ENCODE results near the gene MAZ. TPM values are rescaled to one million over a fixed set of nuclear protein-coding genes. Genes with fewer than 3 reads are reported as not detected.

MAZ gene
- total and polyA plus RNA-seq, 4 donors = 94.9 to 170 (median 136) TPM

- H3K9ac ChIP-seq (ENCODE audit: insufficient read depth in 1 of 2, low read length in 2 of 2) = no peak overlapping the region
- H3K36me3 ChIP-seq (ENCODE audit: control insufficient read depth in 4 of 4, insufficient read depth in 4 of 4, low read length in 4 of 4) = peaks cover 0 to 19% (median 4%) of the 10 kb centered on the region in 4 donors
- no peaks in the 10 kb centered on the region for H3K27me3 ChIP-seq (ENCODE audit: control insufficient read depth in 3 of 3, insufficient read depth in 3 of 3, low read length in 2 of 3)
- DNase-seq (no peak), ATAC-seq (ENCODE audit: insufficient read depth, low FRiP score) (no peak)
- H3K4me1 ChIP-seq (ENCODE audit: control insufficient read depth in 5 of 5, insufficient read depth in 5 of 5, low read length in 5 of 5) = peaks cover 0 to 3% (median 0%) of the 10 kb centered on the region in 5 donors
- no peak overlapping the region for H3K27ac ChIP-seq (ENCODE audit: low read depth in 1 of 2, low read length in 1 of 2)
- WGBS, 2 donors = 91 to 94% methylated on average over 3 of the region's 3 CpGs
- no peak overlapping the region for H3K4me3 ChIP-seq
- no peak for TF ChIP-seq CTCF (IDR thresholded peaks at IDR 0.05; ENCODE audit: control extremely low read depth, extremely low read depth)
- no peaks in the 10 kb centered on the region for H3K9me3 ChIP-seq (ENCODE audit: control insufficient read depth in 4 of 4, insufficient read depth in 3 of 4, low read length in 3 of 4)
These were observed 44.7 kb downstream of the MAZ start for GRCh38 chr16:29850998-29851397.

- H3K4me3 ChIP-seq = no peak overlapping the region
- peak; percentile 59 to 82 (median 76) for DNase-seq
- no peak for ATAC-seq (ENCODE audit: insufficient read depth, low FRiP score)
- no peak for TF ChIP-seq CTCF (IDR thresholded peaks at IDR 0.05; ENCODE audit: control extremely low read depth, extremely low read depth)
- H3K9ac ChIP-seq (ENCODE audit: insufficient read depth in 1 of 2, low read length in 2 of 2) = no peak overlapping the region
- peaks cover 0 to 3% (median 0%) of the 10 kb centered on the region in 5 donors for H3K4me1 ChIP-seq (ENCODE audit: control insufficient read depth in 5 of 5, insufficient read depth in 5 of 5, low read length in 5 of 5)
- WGBS, 2 donors = 46 to 54% methylated on average over 7 of the region's 7 CpGs
- no peaks in the 10 kb centered on the region for H3K9me3 ChIP-seq (ENCODE audit: control insufficient read depth in 4 of 4, insufficient read depth in 3 of 4, low read length in 3 of 4)
- H3K27me3 ChIP-seq (ENCODE audit: control insufficient read depth in 3 of 3, insufficient read depth in 3 of 3, low read length in 2 of 3) = no peaks in the 10 kb centered on the region
- peak overlapping the region in 1 of 2 donors; percentile 34 for H3K27ac ChIP-seq (ENCODE audit: low read depth in 1 of 2, low read length in 1 of 2)
- peaks cover 0 to 7% (median 0%) of the 10 kb centered on the region in 4 donors for H3K36me3 ChIP-seq (ENCODE audit: control insufficient read depth in 4 of 4, insufficient read depth in 4 of 4, low read length in 4 of 4)
These were observed 46.3 kb downstream of the MAZ start for GRCh38 chr16:29852654-29853053.

GRCh38 chr16:29854520-29855100 is 48.3 kb downstream of the MAZ start:
- no peak for TF ChIP-seq CTCF (IDR thresholded peaks at IDR 0.05; ENCODE audit: control extremely low read depth, extremely low read depth)
- ATAC-seq (ENCODE audit: insufficient read depth, low FRiP score) = no peak
- WGBS, 2 donors = 87 to 91% methylated on average over 5 of the region's 5 CpGs
- H3K27ac ChIP-seq (ENCODE audit: low read depth in 1 of 2, low read length in 1 of 2) = no peak overlapping the region
- no peak for DNase-seq
- peaks cover 0 to 10% (median 4%) of the 10 kb centered on the region in 4 donors for H3K36me3 ChIP-seq (ENCODE audit: control insufficient read depth in 4 of 4, insufficient read depth in 4 of 4, low read length in 4 of 4)
- H3K4me1 ChIP-seq (ENCODE audit: control insufficient read depth in 5 of 5, insufficient read depth in 5 of 5, low read length in 5 of 5) = peaks cover 0 to 3% (median 0%) of the 10 kb centered on the region in 5 donors
- no peaks in the 10 kb centered on the region for H3K27me3 ChIP-seq (ENCODE audit: control insufficient read depth in 3 of 3, insufficient read depth in 3 of 3, low read length in 2 of 3)
- no peaks in the 10 kb centered on the region for H3K9me3 ChIP-seq (ENCODE audit: control insufficient read depth in 4 of 4, insufficient read depth in 3 of 4, low read length in 3 of 4)
- no peak overlapping the region for H3K4me3 ChIP-seq
- no peak overlapping the region for H3K9ac ChIP-seq (ENCODE audit: insufficient read depth in 1 of 2, low read length in 2 of 2)

Data from lung (tissue), 12 donors.